HS-5 (cell line): Measurements from ENCODE around the gene RNF19B.

Experiments used
- DNase-seq: peaks from one replicate; pipeline ENCODE4 v3.0.0-alpha.2; 2012; ENCODE audit warnings: low read depth

The RNF19B gene

GRCh38 chr1:32886828-32887414, 77.7 kb downstream of the RNF19B start:
- no peak for DNase-seq
